Esophagus squamous epithelium (tissue), 4 donors: ENCODE results near the gene FKBP7.

Experiments used
- POLR2A ChIP-seq, 4 donors: fragments of 450-650 bp; IDR thresholded peaks; one replicate each; pipeline ENCODE4 v1.6.1; 2017; ENCODE audit warnings: antibody characterized with exemption in 4 of 4, mild to moderate bottlenecking in 4 of 4, moderate library complexity in 3 of 4
- TF ChIP-seq, protein P1 (sequence below), 6 experiments: fragments of 450-650 bp in 4 of 6; fragments of 200-600 bp in 2 of 6; sonication (generic) in 2 of 6; IDR thresholded peaks; one replicate each; pipeline ENCODE4 v1.5.1; 2016 to 2019; ENCODE audit warnings: antibody characterized with exemption in 6 of 6, mild to moderate bottlenecking in 4 of 6, moderate library complexity in 4 of 6

DNA sequence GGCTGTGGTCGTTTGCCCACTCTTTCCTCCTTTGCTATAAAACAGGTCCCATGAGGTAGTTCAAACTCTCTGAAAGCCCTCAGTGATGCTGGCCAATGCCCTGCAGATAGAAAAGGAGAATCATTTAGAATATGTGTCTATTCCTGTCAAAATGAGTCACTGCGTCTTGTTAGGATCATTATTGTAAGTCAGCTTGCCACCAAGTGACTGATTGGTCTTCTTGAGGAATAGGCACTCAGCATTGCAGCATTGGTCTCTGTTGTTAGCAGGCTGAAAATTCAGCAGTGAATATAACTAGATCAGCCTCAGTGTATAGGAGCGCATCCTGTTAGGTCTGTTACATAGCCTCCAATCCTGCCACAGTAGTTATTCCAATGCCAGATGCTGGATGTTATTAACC lies 56.3 kb downstream of the FKBP7 start:
- TF ChIP-seq, protein P1, sequence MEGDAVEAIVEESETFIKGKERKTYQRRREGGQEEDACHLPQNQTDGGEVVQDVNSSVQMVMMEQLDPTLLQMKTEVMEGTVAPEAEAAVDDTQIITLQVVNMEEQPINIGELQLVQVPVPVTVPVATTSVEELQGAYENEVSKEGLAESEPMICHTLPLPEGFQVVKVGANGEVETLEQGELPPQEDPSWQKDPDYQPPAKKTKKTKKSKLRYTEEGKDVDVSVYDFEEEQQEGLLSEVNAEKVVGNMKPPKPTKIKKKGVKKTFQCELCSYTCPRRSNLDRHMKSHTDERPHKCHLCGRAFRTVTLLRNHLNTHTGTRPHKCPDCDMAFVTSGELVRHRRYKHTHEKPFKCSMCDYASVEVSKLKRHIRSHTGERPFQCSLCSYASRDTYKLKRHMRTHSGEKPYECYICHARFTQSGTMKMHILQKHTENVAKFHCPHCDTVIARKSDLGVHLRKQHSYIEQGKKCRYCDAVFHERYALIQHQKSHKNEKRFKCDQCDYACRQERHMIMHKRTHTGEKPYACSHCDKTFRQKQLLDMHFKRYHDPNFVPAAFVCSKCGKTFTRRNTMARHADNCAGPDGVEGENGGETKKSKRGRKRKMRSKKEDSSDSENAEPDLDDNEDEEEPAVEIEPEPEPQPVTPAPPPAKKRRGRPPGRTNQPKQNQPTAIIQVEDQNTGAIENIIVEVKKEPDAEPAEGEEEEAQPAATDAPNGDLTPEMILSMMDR (IDR thresholded peaks at IDR 0.05) = no peak
- TF ChIP-seq POLR2A (IDR thresholded peaks at IDR 0.05) = no peak
